K562 (cell line): Measurements from ENCODE around the gene RAPGEF5.

Experiments used
- CBFA2T3 ChIP-seq: fragments of 450-650 bp; IDR thresholded peaks from 2 replicates; pipeline ENCODE4 v1.6.1; 2017
- CTCF ChIP-seq, 3 experiments: IDR thresholded peaks in 2 of 3; conservative IDR thresholded peaks in 1 of 3; 2 replicates each; pipeline ENCODE4 v1.5.1; 2011 to 2012; ENCODE audit warnings: low read length in 3 of 3, mild to moderate bottlenecking in 3 of 3, control low read depth in 2 of 3, improper control_type of control experiment in 1 of 3, inconsistent platforms in 1 of 3, low read depth in 1 of 3, mixed read lengths in 1 of 3, moderate library complexity in 1 of 3; ENCODE audit not compliant: insufficient read depth in 2 of 3
- MAFF ChIP-seq: IDR thresholded peaks from 2 replicates; pipeline ENCODE4 v1.6.1; 2012; ENCODE audit warnings: low read length, improper control_type of control experiment
- NFRKB ChIP-seq: fragments of 450-650 bp; IDR thresholded peaks from 2 replicates; pipeline ENCODE4 v1.6.1; 2016; ENCODE audit warnings: low read depth
- POLR2A ChIP-seq: fragments of 450-650 bp; conservative IDR thresholded peaks from 2 replicates; pipeline ENCODE4 v1.6.1; 2016
- SMARCB1 ChIP-seq: IDR thresholded peaks from 2 replicates; pipeline ENCODE4 v1.6.1; 2011; ENCODE audit warnings: improper control_type of control experiment, low read depth; ENCODE audit not compliant: insufficient read length
- SMARCC2 ChIP-seq: fragments of 450-650 bp; IDR thresholded peaks from 2 replicates; pipeline ENCODE4 v1.6.1; 2017; ENCODE audit warnings: antibody characterized with exemption, moderate library complexity, mild to moderate bottlenecking, low read depth
- SRSF3 ChIP-seq: fragments of 200-400 bp; formaldehyde crosslinking; IDR thresholded peaks from 2 replicates; pipeline ENCODE4 v1.6.1; 2016; ENCODE audit warnings: mild to moderate bottlenecking, low read length, moderate library complexity; ENCODE audit not compliant: insufficient read depth
- TAF1 ChIP-seq: IDR thresholded peaks from 2 replicates; pipeline ENCODE4 v1.6.1; 2011; ENCODE audit warnings: mild to moderate bottlenecking, low read length, moderate library complexity; ENCODE audit not compliant: insufficient read depth, control insufficient read depth, severe bottlenecking; ENCODE audit errors: extremely low read depth

GRCh38 chr7:22350466-22351328, 6.3 kb downstream of the RAPGEF5 start:
- TF ChIP-seq POLR2A: no peak
- peak; percentile 100 for TF ChIP-seq SMARCC2
- TF ChIP-seq CBFA2T3: peak; percentile 98
- no peak for TF ChIP-seq CTCF (IDR thresholded peaks at IDR 0.05 in 2 of 3, conservative IDR thresholded peaks at IDR 0.05 in 1 of 3; ENCODE audit: insufficient read depth in 2 of 3, low read depth in 1 of 3, low read length in 3 of 3)
- TF ChIP-seq SMARCB1: peak; percentile 82
- TF ChIP-seq SRSF3: no peak
- TF ChIP-seq MAFF: no peak; the same call in 1 of the 2 replicates
- peak; percentile 86; the same call in 1 of the 2 replicates for TF ChIP-seq NFRKB
- no peak for TF ChIP-seq TAF1
